GM21381 (cell line): Measurements from ENCODE around the gene THY1.
"Not testable (repeated sequence)": the region's sequence is repeated elsewhere in the genome, so short reads cannot be mapped to it uniquely, and the experiment has no call there.

Source experiments
- ATAC-seq: cut with Tn5 transposase; IDR thresholded peaks from one replicate; pipeline ENCODE4 v1.9.1; 2021; ENCODE audit warnings: mild to moderate bottlenecking, moderate library complexity; ENCODE audit not compliant: unreplicated experiment

Gene THY1

GRCh38 chr11:119422809-119423508 lies at the start of gene THY1:
Gene THY1 (minus strand): TSS chr11:119423172. CDS start chr11:119420905, 2,267 bp downstream.
- no peak for ATAC-seq

- ATAC-seq: no peak
Observed at GRCh38 chr11:119472186-119472855, 49.3 kb upstream of the THY1 start.

GRCh38 chr11:119471329-119471728 lies 48.4 kb upstream of the THY1 start:
- no peak for ATAC-seq

- ATAC-seq: no peak
Observed at GRCh38 chr11:119470317-119471291, 47.6 kb upstream of the THY1 start.

GRCh38 chr11:119469506-119469905 lies 46.5 kb upstream of the THY1 start:
- no peak for ATAC-seq

GRCh38 chr11:119468511-119468910 lies 45.5 kb upstream of the THY1 start:
- ATAC-seq: no peak

GRCh38 chr11:119461229-119461963 lies 38.4 kb upstream of the THY1 start:
- no peak for ATAC-seq

GRCh38 chr11:119460582-119460981 lies 37.6 kb upstream of the THY1 start:
- ATAC-seq: no peak

GRCh38 chr11:119460097-119460496 lies 37.1 kb upstream of the THY1 start:
- no peak for ATAC-seq

- ATAC-seq: no peak
Observed at GRCh38 chr11:119459293-119459976, 36.5 kb upstream of the THY1 start.

- ATAC-seq: not testable (repeated sequence)
Observed at GRCh38 chr11:119455708-119456107, 32.7 kb upstream of the THY1 start.

GRCh38 chr11:119455241-119455640 lies 32.3 kb upstream of the THY1 start:
- not testable (repeated sequence) for ATAC-seq

GRCh38 chr11:119453881-119454280 lies 30.9 kb upstream of the THY1 start:
- ATAC-seq: no peak

GRCh38 chr11:119450590-119451326 lies 27.8 kb upstream of the THY1 start:
- no peak for ATAC-seq

GRCh38 chr11:119449498-119449897 lies 26.5 kb upstream of the THY1 start:
- ATAC-seq: no peak

GRCh38 chr11:119448380-119448779 lies 25.4 kb upstream of the THY1 start:
- no peak for ATAC-seq

GRCh38 chr11:119447664-119448242 lies 24.8 kb upstream of the THY1 start:
- ATAC-seq: no peak

- no peak for ATAC-seq
Observed at GRCh38 chr11:119446871-119447663, 24.1 kb upstream of the THY1 start.
